NCI-H1105 (cell line): ENCODE measurements around the gene WDR27.

Experiments
- DNase-seq: peaks from one replicate; lab custom pipeline; 2025; lab: John Stamatoyannopoulos, UW

The WDR27 gene

GRCh38 chr6:169564453-169565240, 137.2 kb downstream of the WDR27 start:
- DNase-seq: no peak

- no peak for DNase-seq
These were observed 140.2 kb downstream of the WDR27 start for GRCh38 chr6:169561665-169562064.

- DNase-seq: no peak
These were observed 142.2 kb downstream of the WDR27 start for GRCh38 chr6:169559592-169559991.

- no peak for DNase-seq
These were observed 142.9 kb downstream of the WDR27 start for GRCh38 chr6:169558774-169559441.

- no peak for DNase-seq
These were observed 143.5 kb downstream of the WDR27 start for GRCh38 chr6:169558378-169558773.

- DNase-seq: no peak
These were observed 143.9 kb downstream of the WDR27 start for GRCh38 chr6:169557887-169558286.

- DNase-seq: no peak
These were observed 144.9 kb downstream of the WDR27 start for GRCh38 chr6:169556758-169557548.

- no peak for DNase-seq
These were observed 145.7 kb downstream of the WDR27 start for GRCh38 chr6:169555971-169556617.

GRCh38 chr6:169545982-169546381, 155.8 kb downstream of the WDR27 start:
- no peak for DNase-seq

- no peak for DNase-seq
These were observed 158.1 kb downstream of the WDR27 start for GRCh38 chr6:169543704-169544103.

GRCh38 chr6:169542491-169542890, 159.3 kb downstream of the WDR27 start:
- no peak for DNase-seq

GRCh38 chr6:169539176-169539897, 162.5 kb downstream of the WDR27 start:
- DNase-seq: no peak

- DNase-seq: no peak
These were observed 165.2 kb downstream of the WDR27 start for GRCh38 chr6:169536446-169537170.

- DNase-seq: no peak
These were observed 167.8 kb downstream of the WDR27 start for GRCh38 chr6:169534039-169534421.

GRCh38 chr6:169533301-169534038, 168.4 kb downstream of the WDR27 start:
- DNase-seq: no peak

GRCh38 chr6:169530752-169531123, 171.1 kb downstream of the WDR27 start:
- no peak for DNase-seq

- no peak for DNase-seq
These were observed 171.7 kb downstream of the WDR27 start for GRCh38 chr6:169529931-169530751.

GRCh38 chr6:169528755-169529154, 173.1 kb downstream of the WDR27 start:
- DNase-seq: no peak

- DNase-seq: no peak
These were observed 174.5 kb downstream of the WDR27 start for GRCh38 chr6:169527306-169527705.
